Stimulated activated CD4-positive, alpha-beta T cell treated with anti-CD3 and anti-CD28 coated beads, Interleukin-2, amount 100 ng/mL, for 4 hours (primary cell): ENCODE data around the gene MISP.

Experiments used
- DNase-seq: peaks from one replicate; pipeline ENCODE4 v3.0.0-alpha.2; 2020; ENCODE audit warnings: low read depth

Gene MISP

GRCh38 chr19:746956-747355 is 4.0 kb upstream of the MISP start:
- DNase-seq = no peak

GRCh38 chr19:747432-748273 is 3.3 kb upstream of the MISP start:
- DNase-seq = no peak

GRCh38 chr19:748274-748598 is 2.7 kb upstream of the MISP start:
- DNase-seq = no peak

- DNase-seq = no peak
Measured at GRCh38 chr19:749811-750210, 1.1 kb upstream of the MISP start.

GRCh38 chr19:751501-752341 is 809 bp downstream of the MISP start:
- no peak for DNase-seq

- DNase-seq = no peak
Measured at GRCh38 chr19:752652-753517, 2.0 kb downstream of the MISP start.

- DNase-seq = no peak
Measured at GRCh38 chr19:754530-754929, 3.6 kb downstream of the MISP start.

GRCh38 chr19:755063-755462 is 4.2 kb downstream of the MISP start:
- DNase-seq = no peak

GRCh38 chr19:756236-756635 is 5.3 kb downstream of the MISP start:
- no peak for DNase-seq

- DNase-seq = no peak
Measured at GRCh38 chr19:756821-757688, 6.1 kb downstream of the MISP start.

- no peak for DNase-seq
Measured at GRCh38 chr19:757811-758668, 7.1 kb downstream of the MISP start.

- no peak for DNase-seq
Measured at GRCh38 chr19:763181-763580, 12.3 kb downstream of the MISP start.

- no peak for DNase-seq
Measured at GRCh38 chr19:763869-764268, 13.0 kb downstream of the MISP start.

GRCh38 chr19:764301-764700 is 13.4 kb downstream of the MISP start:
- DNase-seq = no peak

- no peak for DNase-seq
Measured at GRCh38 chr19:765179-765738, 14.3 kb downstream of the MISP start.

GRCh38 chr19:768424-768823 is 17.5 kb downstream of the MISP start:
- DNase-seq = no peak

- no peak for DNase-seq
Measured at GRCh38 chr19:769616-770015, 18.7 kb downstream of the MISP start.

- DNase-seq = no peak
Measured at GRCh38 chr19:771332-771785, 20.4 kb downstream of the MISP start.

GRCh38 chr19:772063-772462 is 21.2 kb downstream of the MISP start:
- no peak for DNase-seq
